NOMO-1 treated with dmso at 0.1 percent for 144 hours (cell line): Measurements from ENCODE around the gene ZSCAN12.

ENCODE experiments used
- DNase-seq: peaks from one replicate; lab custom pipeline; 2025; ENCODE audit not compliant: unreplicated experiment; lab: John Stamatoyannopoulos, UW

The ZSCAN12 gene

GRCh38 chr6:28333047-28333446 is 66.5 kb downstream of the ZSCAN12 start:
- no peak for DNase-seq

GRCh38 chr6:28330041-28330440 is 69.5 kb downstream of the ZSCAN12 start:
- no peak for DNase-seq
